Effector memory CD4-positive, alpha-beta T cell (primary cell): ENCODE results near the gene NCEH1.

ENCODE experiments used
- DNase-seq, 3 donors: peaks; one replicate each; pipeline ENCODE4 v3.0.0-alpha.2; 2020
- H3K27ac ChIP-seq: 2 replicates; pipeline ENCODE4 v1.7.0; 2013; ENCODE audit warnings: mild to moderate bottlenecking, low read length, moderate library complexity; ENCODE audit not compliant: insufficient read depth, poor library complexity, severe bottlenecking
- H3K27me3 ChIP-seq: replicated peaks from 2 replicates; pipeline ENCODE4 v1.7.0; 2013; ENCODE audit warnings: mild to moderate bottlenecking, low read length; ENCODE audit not compliant: insufficient read depth, control insufficient read depth, poor library complexity, severe bottlenecking
- H3K36me3 ChIP-seq: 2 replicates; pipeline ENCODE4 v1.7.0; 2013; ENCODE audit warnings: mild to moderate bottlenecking, low read length, moderate library complexity; ENCODE audit not compliant: control insufficient read depth, insufficient read depth
- H3K4me1 ChIP-seq: 2 replicates; pipeline ENCODE4 v1.7.0; 2013; ENCODE audit warnings: low read length, mild to moderate bottlenecking; ENCODE audit not compliant: control insufficient read depth, insufficient read depth, poor library complexity, severe bottlenecking
- H3K4me3 ChIP-seq: 2 replicates; pipeline ENCODE4 v1.7.0; 2013; ENCODE audit warnings: low read length, low read depth, mild to moderate bottlenecking; ENCODE audit not compliant: insufficient read depth, poor library complexity, severe bottlenecking
- H3K9me3 ChIP-seq: 2 replicates; pipeline ENCODE4 v1.7.0; 2013; ENCODE audit warnings: mild to moderate bottlenecking, low read length, moderate library complexity; ENCODE audit not compliant: control insufficient read depth

Gene NCEH1

GRCh38 chr3:172680684-172681083 is 30.2 kb downstream of the NCEH1 start:
- Histone ChIP-seq H3K36me3 (no peaks in the 10 kb centered on the region), H3K9me3 (no peaks in the 10 kb centered on the region), H3K4me1 (no peaks in the 10 kb centered on the region), H3K27me3 (no peaks in the 10 kb centered on the region), H3K27ac (no peak overlapping the region), H3K4me3 (no peak overlapping the region)
- DNase-seq = no peak

- Histone ChIP-seq H3K4me1 (no peaks in the 10 kb centered on the region), H3K27ac (no peak overlapping the region), H3K4me3 (no peak overlapping the region), H3K9me3 (no peaks in the 10 kb centered on the region), H3K27me3 (no peaks in the 10 kb centered on the region), H3K36me3 (no peaks in the 10 kb centered on the region)
- no peak for DNase-seq
These were observed 31.3 kb downstream of the NCEH1 start for GRCh38 chr3:172679599-172679998.

GRCh38 chr3:172678068-172678467 is 32.8 kb downstream of the NCEH1 start:
- Histone ChIP-seq H3K4me1 (no peaks in the 10 kb centered on the region), H3K27ac (no peak overlapping the region), H3K4me3 (no peak overlapping the region), H3K27me3 (no peaks in the 10 kb centered on the region), H3K9me3 (no peaks in the 10 kb centered on the region), H3K36me3 (no peaks in the 10 kb centered on the region)
- DNase-seq = no peak

GRCh38 chr3:172676196-172676922 is 34.5 kb downstream of the NCEH1 start:
- DNase-seq = no peak
- no peak overlapping the region for H3K4me3 ChIP-seq
- no peaks in the 10 kb centered on the region for H3K27me3 ChIP-seq
- no peaks in the 10 kb centered on the region for H3K36me3 ChIP-seq
- no peak overlapping the region for H3K27ac ChIP-seq
- no peaks in the 10 kb centered on the region for H3K9me3 ChIP-seq
- no peaks in the 10 kb centered on the region for H3K4me1 ChIP-seq

GRCh38 chr3:172675441-172676193 is 35.2 kb downstream of the NCEH1 start:
- no peak overlapping the region for H3K4me3 ChIP-seq
- no peaks in the 10 kb centered on the region for H3K4me1 ChIP-seq
- H3K27me3 ChIP-seq = no peaks in the 10 kb centered on the region
- no peaks in the 10 kb centered on the region for H3K9me3 ChIP-seq
- no peaks in the 10 kb centered on the region for H3K36me3 ChIP-seq
- no peak overlapping the region for H3K27ac ChIP-seq
- no peak for DNase-seq

GRCh38 chr3:172673210-172673679 is 37.6 kb downstream of the NCEH1 start:
- H3K4me3 ChIP-seq = no peak overlapping the region
- H3K9me3 ChIP-seq = no peaks in the 10 kb centered on the region
- H3K27ac ChIP-seq = no peak overlapping the region
- no peaks in the 10 kb centered on the region for H3K36me3 ChIP-seq
- peak in 2 of 3 donors; percentile 7 to 19 for DNase-seq
- no peaks in the 10 kb centered on the region for H3K27me3 ChIP-seq
- H3K4me1 ChIP-seq = no peaks in the 10 kb centered on the region

- Histone ChIP-seq H3K36me3 (no peaks in the 10 kb centered on the region), H3K4me3 (no peak overlapping the region), H3K4me1 (peaks cover 4% of the 10 kb centered on the region), H3K27ac (no peak overlapping the region), H3K9me3 (no peaks in the 10 kb centered on the region), H3K27me3 (no peaks in the 10 kb centered on the region)
- DNase-seq = no peak
These were observed 41.8 kb downstream of the NCEH1 start for GRCh38 chr3:172669021-172669420.

GRCh38 chr3:172666873-172667694 is 43.8 kb downstream of the NCEH1 start:
- H3K27me3 ChIP-seq = no peaks in the 10 kb centered on the region
- DNase-seq = peak; percentile 49 to 76 (median 59)
- H3K36me3 ChIP-seq = no peaks in the 10 kb centered on the region
- no peak overlapping the region for H3K4me3 ChIP-seq
- no peaks in the 10 kb centered on the region for H3K9me3 ChIP-seq
- no peak overlapping the region for H3K27ac ChIP-seq
- peaks cover 4% of the 10 kb centered on the region for H3K4me1 ChIP-seq

GRCh38 chr3:172666181-172666872 is 44.5 kb downstream of the NCEH1 start:
- Histone ChIP-seq H3K9me3 (no peaks in the 10 kb centered on the region), H3K36me3 (no peaks in the 10 kb centered on the region), H3K4me3 (no peak overlapping the region), H3K27ac (no peak overlapping the region), H3K27me3 (no peaks in the 10 kb centered on the region), H3K4me1 (peaks cover 4% of the 10 kb centered on the region)
- no peak for DNase-seq
